CD14-positive monocyte (primary cell): ENCODE data around the gene RCAN2. TPM values are rescaled to one million over a fixed set of nuclear protein-coding genes. Genes with fewer than 3 reads are reported as not detected.

Source experiments
- DNase-seq, 3 donors: peaks; one replicate each; pipeline ENCODE4 v3.0.0-alpha.2; 2011 to 2022
- H2AFZ ChIP-seq: 2 replicates; pipeline ENCODE4 v1.6.0; 2012; ENCODE audit warnings: mild to moderate bottlenecking, low read depth, low read length, inconsistent platforms; ENCODE audit not compliant: insufficient read depth, poor library complexity, severe bottlenecking
- H3K27ac ChIP-seq, 2 donors: 1 replicate in 1 of 2; 2 replicates in 1 of 2; pipeline ENCODE4 v1.5.1; 2012 to 2013; ENCODE audit warnings: low read length in 2 of 2, control low read depth in 1 of 2, inconsistent platforms in 1 of 2, low read depth in 1 of 2, mild to moderate bottlenecking in 1 of 2
- H3K27me3 ChIP-seq, 2 donors: one replicate each; pipeline versions ENCODE4 v1.6.0 to v1.6.1; 2011 to 2013; ENCODE audit warnings: low read length in 2 of 2; ENCODE audit not compliant: control insufficient read depth in 2 of 2, insufficient read depth in 2 of 2
- H3K36me3 ChIP-seq, 2 donors: replicated peaks in 1 of 2; 1 replicate in 1 of 2; 2 replicates in 1 of 2; pipeline versions ENCODE4 v1.5.1 to v1.6.1; 2012 to 2013; ENCODE audit warnings: low read length in 2 of 2, control low read depth in 1 of 2, inconsistent platforms in 1 of 2, mild to moderate bottlenecking in 1 of 2; ENCODE audit not compliant: insufficient read depth in 2 of 2, control insufficient read depth in 1 of 2
- H3K4me1 ChIP-seq, 2 donors: 1 replicate in 1 of 2; 2 replicates in 1 of 2; pipeline versions ENCODE4 v1.5.1 to v1.6.1; 2012 to 2013; ENCODE audit warnings: low read length in 2 of 2, control low read depth in 1 of 2, inconsistent platforms in 1 of 2, mild to moderate bottlenecking in 1 of 2, moderate library complexity in 1 of 2; ENCODE audit not compliant: insufficient read depth in 2 of 2, control insufficient read depth in 1 of 2
- H3K4me2 ChIP-seq: replicated peaks from 2 replicates; pipeline ENCODE3; 2012; ENCODE audit warnings: low read length, moderate library complexity, mild to moderate bottlenecking; ENCODE audit not compliant: poor library complexity, severe bottlenecking; ENCODE audit errors: extremely low read depth
- H3K4me3 ChIP-seq, 3 experiments: fragments of 200-600 bp in 1 of 3; sonication (generic) in 1 of 3; replicated peaks in 1 of 3; 1 replicate in 2 of 3; 2 replicates in 1 of 3; pipeline ENCODE4 v1.5.1; 2011 to 2013; ENCODE audit warnings: low read length in 3 of 3, mild to moderate bottlenecking in 3 of 3, control low read depth in 2 of 3, low read depth in 2 of 3, inconsistent platforms in 1 of 3, moderate library complexity in 1 of 3
- H3K79me2 ChIP-seq: 2 replicates; pipeline ENCODE4 v1.6.0; 2012; ENCODE audit warnings: mild to moderate bottlenecking, control low read depth, inconsistent platforms, low read length, moderate library complexity; ENCODE audit not compliant: insufficient read depth
- H3K9ac ChIP-seq: 2 replicates; pipeline ENCODE4 v1.6.0; 2017; ENCODE audit warnings: low read length, mild to moderate bottlenecking; ENCODE audit not compliant: insufficient read depth, poor library complexity, severe bottlenecking
- H3K9me3 ChIP-seq, 2 donors: replicated peaks in 1 of 2; 1 replicate in 1 of 2; 2 replicates in 1 of 2; pipeline versions ENCODE4 v1.5.1 to v1.6.1; 2012 to 2013; ENCODE audit warnings: low read length in 2 of 2, control low read depth in 1 of 2; ENCODE audit not compliant: control insufficient read depth in 1 of 2, insufficient read depth in 1 of 2
- H4K20me1 ChIP-seq: 2 replicates; pipeline ENCODE4 v1.6.0; 2012; ENCODE audit warnings: mild to moderate bottlenecking, low read length, control low read depth, moderate library complexity; ENCODE audit not compliant: insufficient read depth
- H3K27ac Mint-ChIP-seq, 7 donors: one replicate each; pipeline ENCODE4 v1.8.0; 2020; ENCODE audit warnings: mild to moderate bottlenecking in 7 of 7, mixed read lengths in 7 of 7, moderate library complexity in 6 of 7, inconsistent platforms in 2 of 7
- H3K27me3 Mint-ChIP-seq, 3 donors: one replicate each; pipeline ENCODE4 v1.8.0; 2021 to 2022; ENCODE audit warnings: low read depth in 3 of 3, mild to moderate bottlenecking in 3 of 3, mixed read lengths in 3 of 3, moderate library complexity in 3 of 3, inconsistent platforms in 1 of 3
- H3K36me3 Mint-ChIP-seq, 2 donors: one replicate each; pipeline ENCODE4 v1.8.0; 2020; ENCODE audit warnings: mixed read lengths in 2 of 2, inconsistent platforms in 1 of 2, mild to moderate bottlenecking in 1 of 2
- H3K4me1 Mint-ChIP-seq: one replicate; pipeline ENCODE4 v1.8.0; 2020; ENCODE audit warnings: mild to moderate bottlenecking, mixed read lengths
- H3K4me3 Mint-ChIP-seq, 2 donors: one replicate each; pipeline ENCODE4 v1.8.0; 2020; ENCODE audit warnings: mild to moderate bottlenecking in 2 of 2, mixed read lengths in 2 of 2, moderate library complexity in 1 of 2
- H3K9me3 Mint-ChIP-seq, 7 donors: one replicate each; pipeline ENCODE4 v1.8.0; 2020 to 2022; ENCODE audit warnings: mixed read lengths in 7 of 7, mild to moderate bottlenecking in 6 of 7, moderate library complexity in 6 of 7, inconsistent platforms in 2 of 7
- WGBS: methylation state at CpG from one replicate; pipeline ENCODE4 v1.1.5; 2013; ENCODE audit warnings: missing lambda C conversion rate; ENCODE audit not compliant: insufficient coverage; 5-methylcytosine and 5-hydroxymethylcytosine counted together
- intact Hi-C, 2 donors: fragments of 100-400 bp; cut with micrococcal nuclease; formaldehyde crosslinking; loops; one replicate each; pipeline versions ENCODE4 v1.15.0 to v1.15.1; 2023
- polyA plus RNA-seq, 3 donors: library from polyadenylated mRNA; depleted of rRNA in 1 of 3; unstranded in 2 of 3; stranded (reverse) in 1 of 3; fragments of 300-500 nt in 2 of 3; fragments of >200 nt in 1 of 3; fragmentation: Illumina TruSeq in 2 of 3; gene quantifications; 1 replicate in 2 of 3; 2 replicates in 1 of 3; pipeline ENCODE4 v1.2.3, GENCODE V29; 2012 to 2021
- TF ChIP-seq, protein P1 (sequence below): fragments of 200-600 bp; IDR thresholded peaks from one replicate; pipeline ENCODE4 v1.8.0; 2022; ENCODE audit warnings: antibody characterized with exemption, mild to moderate bottlenecking

Gene RCAN2
- polyA plus RNA-seq, 3 donors: not detected

DNA sequence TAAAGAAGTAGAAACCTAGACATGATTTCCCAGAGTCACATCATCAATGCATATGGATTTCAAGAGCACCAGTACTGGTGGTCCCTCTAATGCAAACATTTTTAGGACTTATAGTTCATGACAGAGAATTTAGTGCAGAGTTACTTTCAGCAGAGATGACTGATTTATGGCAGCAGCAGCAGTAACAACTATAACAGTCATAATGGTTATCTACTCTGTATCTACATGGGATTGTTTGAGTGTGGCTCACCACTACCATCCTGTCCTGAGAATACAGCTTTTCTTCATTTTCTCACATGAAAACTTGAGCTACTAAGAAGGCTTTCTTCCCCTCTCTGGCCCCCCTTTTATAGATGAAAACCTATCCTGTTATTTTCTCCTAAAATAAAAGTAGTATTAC, 192.0 kb downstream of the RCAN2 start:
- Histone ChIP-seq H3K4me1 (no peaks in the 10 kb centered on the region), H3K4me2 (no peak overlapping the region), H3K79me2 (no peaks in the 10 kb centered on the region), H3K36me3 (no peaks in the 10 kb centered on the region), H4K20me1 (no peaks in the 10 kb centered on the region), H3K27me3 (no peaks in the 10 kb centered on the region), H3K9me3 (no peaks in the 10 kb centered on the region), H2AFZ (no peak overlapping the region), H3K9ac (no peak overlapping the region), H3K27ac (no peak overlapping the region), H3K4me3 (no peak overlapping the region)
- H3K4me3 Mint-ChIP-seq: no peak overlapping the region
- H3K9me3 Mint-ChIP-seq: peaks cover 0 to 6% (median 0%) of the 10 kb centered on the region in 7 donors
- no peaks in the 10 kb centered on the region for H3K36me3 Mint-ChIP-seq
- no peak overlapping the region for H3K27ac Mint-ChIP-seq
- H3K4me1 Mint-ChIP-seq: no peaks in the 10 kb centered on the region
- no peak for DNase-seq
- intact Hi-C loops: no loop called here
- TF ChIP-seq, protein P1, sequence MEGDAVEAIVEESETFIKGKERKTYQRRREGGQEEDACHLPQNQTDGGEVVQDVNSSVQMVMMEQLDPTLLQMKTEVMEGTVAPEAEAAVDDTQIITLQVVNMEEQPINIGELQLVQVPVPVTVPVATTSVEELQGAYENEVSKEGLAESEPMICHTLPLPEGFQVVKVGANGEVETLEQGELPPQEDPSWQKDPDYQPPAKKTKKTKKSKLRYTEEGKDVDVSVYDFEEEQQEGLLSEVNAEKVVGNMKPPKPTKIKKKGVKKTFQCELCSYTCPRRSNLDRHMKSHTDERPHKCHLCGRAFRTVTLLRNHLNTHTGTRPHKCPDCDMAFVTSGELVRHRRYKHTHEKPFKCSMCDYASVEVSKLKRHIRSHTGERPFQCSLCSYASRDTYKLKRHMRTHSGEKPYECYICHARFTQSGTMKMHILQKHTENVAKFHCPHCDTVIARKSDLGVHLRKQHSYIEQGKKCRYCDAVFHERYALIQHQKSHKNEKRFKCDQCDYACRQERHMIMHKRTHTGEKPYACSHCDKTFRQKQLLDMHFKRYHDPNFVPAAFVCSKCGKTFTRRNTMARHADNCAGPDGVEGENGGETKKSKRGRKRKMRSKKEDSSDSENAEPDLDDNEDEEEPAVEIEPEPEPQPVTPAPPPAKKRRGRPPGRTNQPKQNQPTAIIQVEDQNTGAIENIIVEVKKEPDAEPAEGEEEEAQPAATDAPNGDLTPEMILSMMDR: no peak
- H3K27me3 Mint-ChIP-seq: peaks cover 1 to 6% (median 5%) of the 10 kb centered on the region in 3 donors

DNA sequence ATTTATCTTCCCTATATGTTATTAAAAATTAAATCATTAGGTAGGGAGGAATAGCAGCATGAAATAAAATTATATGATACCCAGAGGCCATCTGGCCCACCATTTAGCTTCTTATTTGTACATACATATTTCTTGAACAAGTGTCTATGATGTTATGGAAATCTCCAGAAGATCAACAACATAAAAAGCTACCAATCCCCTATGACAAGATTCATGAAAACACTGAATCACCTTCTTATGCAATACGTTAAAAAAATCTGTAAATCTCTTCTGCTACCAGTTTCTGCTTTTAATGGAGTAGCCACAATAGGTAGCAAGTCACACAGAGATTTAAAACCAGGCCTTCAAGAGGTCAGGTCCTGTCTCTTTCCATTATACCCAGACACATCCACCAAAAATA, 194.7 kb downstream of the RCAN2 start:
- H2AFZ ChIP-seq: no peak overlapping the region
- 38% methylated on average over 1 of the region's 1 CpG for WGBS
- intact Hi-C loops: no loop called here
- H3K79me2 ChIP-seq: no peaks in the 10 kb centered on the region
- no peaks in the 10 kb centered on the region for H3K4me1 ChIP-seq
- no peaks in the 10 kb centered on the region for H3K27me3 ChIP-seq
- peaks cover 0 to 2% (median 0%) of the 10 kb centered on the region in 7 donors for H3K9me3 Mint-ChIP-seq
- H3K36me3 Mint-ChIP-seq: no peaks in the 10 kb centered on the region
- DNase-seq: no peak
- no peak overlapping the region for H3K4me3 ChIP-seq
- H3K9ac ChIP-seq: no peak overlapping the region
- no peaks in the 10 kb centered on the region for H3K9me3 ChIP-seq
- H3K4me3 Mint-ChIP-seq: no peak overlapping the region
- H3K36me3 ChIP-seq: no peaks in the 10 kb centered on the region
- no peaks in the 10 kb centered on the region for H4K20me1 ChIP-seq
- H3K4me1 Mint-ChIP-seq: no peaks in the 10 kb centered on the region
- no peak overlapping the region for H3K4me2 ChIP-seq
- TF ChIP-seq, protein P1: no peak
- peaks cover under 1 to 5% (median 1%) of the 10 kb centered on the region in 3 donors for H3K27me3 Mint-ChIP-seq
- H3K27ac Mint-ChIP-seq: no peak overlapping the region
- no peak overlapping the region for H3K27ac ChIP-seq
